Measurements from ENCODE around the gene FBLIM1. TPM values are rescaled to one million over a fixed set of nuclear protein-coding genes. Genes with fewer than 3 reads are reported as not detected.

FBLIM1 gene
- total RNA-seq, 1 experiment from 2014 or later, result 6.0 TPM

DNA sequence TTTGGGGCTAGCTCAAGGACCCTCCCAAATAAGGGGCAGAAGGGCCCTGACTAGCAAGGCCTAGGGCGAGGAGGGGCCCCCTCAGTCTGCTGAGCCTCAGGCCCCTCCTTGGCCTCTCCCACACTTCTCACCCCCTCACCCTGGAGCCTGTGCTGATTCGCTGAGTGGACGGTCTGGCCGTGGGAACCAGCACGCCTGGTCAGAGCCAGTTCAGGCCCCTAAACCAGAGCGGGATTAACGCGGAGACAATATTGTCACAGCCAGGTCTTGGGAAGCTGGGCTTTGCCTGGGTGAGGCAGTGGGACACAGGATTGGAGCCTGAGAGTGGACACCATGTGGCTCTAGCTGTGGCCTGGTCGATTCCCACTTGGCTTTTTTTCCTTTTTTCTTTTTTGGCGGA, 4.8 kb upstream of the FBLIM1 start:
- Histone ChIP-seq H3K9me2 (ENCODE audit: insufficient read depth) (no peaks in the 10 kb centered on the region), H3K27me3 (ENCODE audit: insufficient read depth, low read length) (no peaks in the 10 kb centered on the region), H4K20me1 (ENCODE audit: insufficient read depth) (no peaks in the 10 kb centered on the region), H3K79me2 (ENCODE audit: insufficient read depth, low read length) (no peaks in the 10 kb centered on the region), H3K4me2 (ENCODE audit: low read length) (no peak overlapping the region), H3K9ac (ENCODE audit: low read length) (no peak overlapping the region), H3K4me1 (ENCODE audit: control insufficient read depth in 1 of 2, insufficient read depth in 2 of 2, low read length in 2 of 2) (peaks cover 0 to 21% of the 10 kb centered on the region in 2 experiments; a peak in 2 of 4 replicates), H3K36me3 (ENCODE audit: control insufficient read depth in 1 of 2, insufficient read depth in 2 of 2, low read length in 2 of 2) (no peaks in the 10 kb centered on the region), H3K4me3 (replicated peaks in 1 of 2; ENCODE audit: low read depth in 1 of 2, low read length in 2 of 2) (no peak overlapping the region), H2AFZ (ENCODE audit: low read depth, low read length, poor library complexity, severe bottlenecking) (no peak overlapping the region), H3K27ac (ENCODE audit: low read depth, low read length) (no peak overlapping the region), H3K9me3 (ENCODE audit: control insufficient read depth in 1 of 2, insufficient read depth in 1 of 2, low read depth in 1 of 2, low read length in 2 of 2) (no peaks in the 10 kb centered on the region)
- intact Hi-C loops (cut with micrococcal nuclease), result no loop called here
- ChIA-PET CTCF (no interaction called here), POLR2A (no interaction called here), RAD21 (ENCODE audit: low non-redundant PET in 1 of 2, low total read pairs in 2 of 2, uncharacterized antibody in 2 of 2, unreplicated experiment in 2 of 2) (no interaction called here)
- no peak for DNase-seq (ENCODE audit: low read depth, low spot score)
- ATAC-seq, result no peak
- no TSS peak for BruUV-seq (replicated peaks)
- no peak for TF ChIP-seq SP1 (IDR thresholded peaks at IDR 0.05; ENCODE audit: low read depth)
- no peak for TF ChIP-seq ZNF274 (IDR thresholded peaks at IDR 0.05; ENCODE audit: low read depth, low read length)
- no peak for TF ChIP-seq CBX3 (IDR thresholded peaks at IDR 0.05; ENCODE audit: low read depth)
- no peak for TF ChIP-seq SIN3A (IDR thresholded peaks at IDR 0.05; ENCODE audit: low read depth)
- no peak for TF ChIP-seq FOSL1 (IDR thresholded peaks at IDR 0.05; ENCODE audit: low read depth)
- TF ChIP-seq ELF1 (IDR thresholded peaks at IDR 0.05; ENCODE audit: borderline replicate concordance, low read depth), result no peak
- no peak for TF ChIP-seq RAD21 (IDR thresholded peaks at IDR 0.05; ENCODE audit: low read depth)
- TF ChIP-seq EZH2 (IDR thresholded peaks at IDR 0.05), result no peak
- TF ChIP-seq CEBPB (IDR thresholded peaks at IDR 0.05; ENCODE audit: low read depth), result no peak
- TF ChIP-seq, protein P1, sequence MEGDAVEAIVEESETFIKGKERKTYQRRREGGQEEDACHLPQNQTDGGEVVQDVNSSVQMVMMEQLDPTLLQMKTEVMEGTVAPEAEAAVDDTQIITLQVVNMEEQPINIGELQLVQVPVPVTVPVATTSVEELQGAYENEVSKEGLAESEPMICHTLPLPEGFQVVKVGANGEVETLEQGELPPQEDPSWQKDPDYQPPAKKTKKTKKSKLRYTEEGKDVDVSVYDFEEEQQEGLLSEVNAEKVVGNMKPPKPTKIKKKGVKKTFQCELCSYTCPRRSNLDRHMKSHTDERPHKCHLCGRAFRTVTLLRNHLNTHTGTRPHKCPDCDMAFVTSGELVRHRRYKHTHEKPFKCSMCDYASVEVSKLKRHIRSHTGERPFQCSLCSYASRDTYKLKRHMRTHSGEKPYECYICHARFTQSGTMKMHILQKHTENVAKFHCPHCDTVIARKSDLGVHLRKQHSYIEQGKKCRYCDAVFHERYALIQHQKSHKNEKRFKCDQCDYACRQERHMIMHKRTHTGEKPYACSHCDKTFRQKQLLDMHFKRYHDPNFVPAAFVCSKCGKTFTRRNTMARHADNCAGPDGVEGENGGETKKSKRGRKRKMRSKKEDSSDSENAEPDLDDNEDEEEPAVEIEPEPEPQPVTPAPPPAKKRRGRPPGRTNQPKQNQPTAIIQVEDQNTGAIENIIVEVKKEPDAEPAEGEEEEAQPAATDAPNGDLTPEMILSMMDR (IDR thresholded peaks at IDR 0.05 in 2 of 3, conservative IDR thresholded peaks at IDR 0.05 in 1 of 3; ENCODE audit: borderline replicate concordance in 1 of 3, insufficient read depth in 1 of 3, low read depth in 2 of 3, low read length in 2 of 3), result no peak
- no peak for TF ChIP-seq MAX (IDR thresholded peaks at IDR 0.05)
- TF ChIP-seq JUND (IDR thresholded peaks at IDR 0.05), result no peak
- no peak for TF ChIP-seq SRF (IDR thresholded peaks at IDR 0.05; ENCODE audit: low read depth)
- TF ChIP-seq ZBTB33 (IDR thresholded peaks at IDR 0.05; ENCODE audit: extremely low read depth, insufficient replicate concordance, low read length), result no peak

Measured in HCT116 (cell line).